GM12878 (cell line): ENCODE results near the gene ARHGEF33. TPM values are rescaled to one million over a fixed set of nuclear protein-coding genes. Genes with fewer than 3 reads are reported as not detected.

Experiments used
- ATAC-seq: fragments of 200-7000 bp; cut with Tn5 transposase; 3 replicates; pipeline ENCODE4 v1.9.1; 2020; ENCODE audit warnings: mild to moderate bottlenecking, moderate library complexity
- BruUV-seq: library from RNA; stranded (reverse); fragments of 400-500 nt; replicated peaks from 2 replicates; lab custom pipeline; 2021; lab: Mats Ljungman, UMichigan
- CTCF ChIA-PET: fragments of 300-600 bp; sonication (Branson Sonifier 250); formaldehyde crosslinking; extraction: SDS; loops from one replicate; lab custom pipeline; 2021; ENCODE audit warnings: inconsistent platforms; lab: Yijun Ruan, JAX
- POLR2A ChIA-PET: fragments of 350-600 bp; formaldehyde crosslinking; extraction: SDS; loops from one replicate; lab custom pipeline; 2021; ENCODE audit warnings: inconsistent platforms; lab: Charles Lee
- RAD21 ChIA-PET: fragments of 300-600 bp; sonication (Branson Sonifier 250); formaldehyde crosslinking; loops from one replicate; lab custom pipeline; 2023; ENCODE audit warnings: antibody characterized with exemption; ENCODE audit not compliant: unreplicated experiment; lab: Charles Lee
- SMC1A ChIA-PET: fragments of 300-600 bp; sonication (Branson Sonifier 250); formaldehyde crosslinking; loops from one replicate; lab custom pipeline; 2023; ENCODE audit not compliant: unreplicated experiment, uncharacterized antibody; lab: Charles Lee
- DNase-seq: peaks from one replicate; pipeline ENCODE4 v3.0.0-alpha.2; 2011; ENCODE audit warnings: low read depth, low spot score
- FAIRE-seq: peaks from 3 replicates; lab custom pipeline; 2011; peaks lifted over from hg19 to GRCh38; lab: Jason Lieb, UNC
- H2AFZ ChIP-seq: 2 replicates; pipeline ENCODE4 v1.6.0; 2011; ENCODE audit warnings: low read depth, low read length, control low read depth; ENCODE audit not compliant: control insufficient read depth
- H3K27ac ChIP-seq: 2 replicates; pipeline ENCODE4 v1.5.1; 2011; ENCODE audit warnings: control low read depth; ENCODE audit not compliant: control insufficient read depth, insufficient read depth
- H3K27me3 ChIP-seq, 2 experiments: replicated peaks in 1 of 2; 2 replicates each; pipeline versions ENCODE4 v1.6.0 to v1.6.1; 2011; ENCODE audit warnings: low read length in 1 of 2; ENCODE audit not compliant: control insufficient read depth in 2 of 2, insufficient read depth in 2 of 2
- H3K36me3 ChIP-seq, 2 experiments: 2 replicates each; pipeline ENCODE4 v1.5.1; 2011; ENCODE audit warnings: low read length in 1 of 2; ENCODE audit not compliant: control insufficient read depth in 2 of 2, insufficient read depth in 2 of 2
- H3K4me1 ChIP-seq: 2 replicates; pipeline ENCODE4 v1.6.1; 2011; ENCODE audit warnings: mild to moderate bottlenecking, low read length, moderate library complexity, mixed read lengths; ENCODE audit not compliant: control insufficient read depth, insufficient read depth
- H3K4me2 ChIP-seq: 2 replicates; pipeline ENCODE4 v1.6.0; 2011; ENCODE audit warnings: control low read depth; ENCODE audit not compliant: control insufficient read depth, insufficient read depth
- H3K4me3 ChIP-seq: fragments of 200-600 bp; sonication (generic); 2 replicates; pipeline ENCODE4 v1.5.1; 2016
- H3K79me2 ChIP-seq: 2 replicates; pipeline ENCODE4 v1.6.0; 2011; ENCODE audit warnings: low read length; ENCODE audit not compliant: control insufficient read depth, insufficient read depth
- H3K9ac ChIP-seq: 2 replicates; pipeline ENCODE4 v1.8.0; 2011; ENCODE audit warnings: low read length, control low read depth, mixed read lengths; ENCODE audit not compliant: control insufficient read depth, insufficient read depth
- H3K9me3 ChIP-seq: replicated peaks from 3 replicates; pipeline ENCODE4 v1.5.1; 2011; ENCODE audit warnings: mild to moderate bottlenecking, low read length; ENCODE audit not compliant: control insufficient read depth, insufficient read depth
- H4K20me1 ChIP-seq: 2 replicates; pipeline ENCODE4 v1.6.0; 2011; ENCODE audit not compliant: control insufficient read depth, insufficient read depth
- ASH2L ChIP-seq: fragments of 300-600, 200-600 bp; sonication (generic); IDR thresholded peaks from 2 replicates; pipeline ENCODE4 v1.6.1; 2017; ENCODE audit warnings: low read depth, mild to moderate bottlenecking, borderline replicate concordance
- EZH2 ChIP-seq: IDR thresholded peaks from 2 replicates; pipeline ENCODE4 v1.6.1; 2012; ENCODE audit warnings: low read depth, mild to moderate bottlenecking, control low read depth, inconsistent platforms, low read length, borderline replicate concordance; ENCODE audit not compliant: control insufficient read depth
- MXI1 ChIP-seq: fragments of 150-350 bp; IDR thresholded peaks from 2 replicates; pipeline ENCODE4 v1.6.1; 2011; ENCODE audit warnings: low read depth, mild to moderate bottlenecking, inconsistent platforms, low read length, improper control_type of control experiment
- NKRF ChIP-seq: fragments of 450-650 bp; conservative IDR thresholded peaks from 2 replicates; pipeline ENCODE4 v1.6.1; 2017; ENCODE audit warnings: mild to moderate bottlenecking, moderate library complexity
- PKNOX1 ChIP-seq: fragments of 450-650 bp; IDR thresholded peaks from 2 replicates; pipeline ENCODE4 v1.6.1; 2016; ENCODE audit warnings: mild to moderate bottlenecking
- RELB ChIP-seq: fragments of 450-650 bp; IDR thresholded peaks from 2 replicates; pipeline ENCODE4 v1.6.1; 2017; ENCODE audit warnings: low read depth, mild to moderate bottlenecking, moderate library complexity
- RUNX3 ChIP-seq: IDR thresholded peaks from 2 replicates; pipeline ENCODE4 v1.6.1; 2012; ENCODE audit warnings: low read length, inconsistent platforms
- SMAD1 ChIP-seq: fragments of 450-650 bp; IDR thresholded peaks from 2 replicates; pipeline ENCODE4 v1.6.1; 2018; ENCODE audit warnings: mild to moderate bottlenecking, low read depth; ENCODE audit not compliant: partially characterized antibody
- SP1 ChIP-seq: IDR thresholded peaks from one replicate; pipeline ENCODE4 v1.6.1; 2011; ENCODE audit warnings: low read depth, low read length
- USF2 ChIP-seq: IDR thresholded peaks from 2 replicates; pipeline ENCODE4 v1.6.1; 2011; ENCODE audit warnings: low read depth, low read length, improper control_type of control experiment, borderline replicate concordance
- WGBS: methylation state at CpG from one replicate; pipeline ENCODE4 v1.1.6; 2016; ENCODE audit warnings: low lambda C conversion rate; ENCODE audit not compliant: insufficient replicate concordance, insufficient coverage; ENCODE audit errors: missing lambda C conversion rate; 5-methylcytosine and 5-hydroxymethylcytosine counted together
- in situ Hi-C: fragments of 300-500 bp; cut with MboI; formaldehyde crosslinking; loops from 9 replicates; pipeline ENCODE4 v1.14.3; 2018; ENCODE audit warnings: mixed read lengths
- intact Hi-C: fragments of 100-400 bp; cut with micrococcal nuclease; formaldehyde crosslinking; loops from one replicate; pipeline ENCODE4 v1.14.2; 2022; ENCODE audit not compliant: unreplicated experiment
- polyA plus RNA-seq, 11 experiments: library from polyadenylated mRNA; depleted of rRNA in 4 of 11; unstranded in 6 of 11; stranded (reverse) in 5 of 11; fragments of >200 nt; fragmentation: Nextera tagmentation in 4 of 11; fragmentation: Illumina TruSeq in 1 of 11; extraction: Ambion mirVana in 4 of 11; extraction: Trizol in 1 of 11; gene quantifications; 1 replicate in 1 of 11; 2 replicates in 10 of 11; pipeline versions ENCODE4 v1.2.1 to v1.2.3, GENCODE V29; 2011 to 2016; ENCODE audit warnings: inconsistent platforms in 2 of 11, missing spikeins in 2 of 11, low read depth in 1 of 11
- total RNA-seq, 4 experiments: library from RNA; depleted of rRNA in 3 of 4; stranded (reverse); fragments of >200 nt in 3 of 4; fragmentation: Illumina TruSeq in 1 of 4; extraction: Trizol in 1 of 4; gene quantifications; 2 replicates each; pipeline versions ENCODE4 v1.2.1 to v1.2.3, GENCODE V29; 2013 to 2021

Gene ARHGEF33
- total and polyA plus RNA-seq, 10 of the 15 experiments (the other 5 are each of a cell fraction or from before 2014, with no cell fraction given): 0.01 to 0.08 (median 0.05) TPM; not detected in 4

- ChIA-PET RAD21 (interaction anchor here (0.6 kb wide), 1 partner anchor 20 kb away, joined by 3 read pairs; no protein-coding TSS in a partner anchor), POLR2A (no interaction called here), CTCF (no interaction called here), SMC1A (interaction anchor here (1.0 kb wide), 1 partner anchor 261 kb away, joined by 3 read pairs; no protein-coding TSS in a partner anchor)
- Histone ChIP-seq H3K36me3 (no peaks in the 10 kb centered on the region), H3K4me2 (no peak overlapping the region), H2AFZ (no peak overlapping the region), H3K4me3 (no peak overlapping the region), H3K79me2 (no peaks in the 10 kb centered on the region), H4K20me1 (no peaks in the 10 kb centered on the region), H3K27me3 (peaks cover 0 to 4% of the 10 kb centered on the region in 2 experiments; a peak in 2 of 4 replicates), H3K9ac (no peak overlapping the region), H3K4me1 (no peaks in the 10 kb centered on the region), H3K9me3 (no peaks in the 10 kb centered on the region), H3K27ac (no peak overlapping the region)
- no peak for ATAC-seq
- intact Hi-C loops: no loop called here
- no peak for FAIRE-seq
- DNase-seq: no peak
- WGBS: 97% methylated on average over 2 of the region's 2 CpGs
- TF ChIP-seq SP1 (no peak), RELB (no peak), PKNOX1 (no peak), NKRF (no peak), RUNX3 (no peak), SMAD1 (no peak), EZH2 (no peak), USF2 (no peak), ASH2L (no peak), MXI1 (no peak)
- no TSS peak for BruUV-seq
- in situ Hi-C loops: no loop called here
These were observed 78.3 kb downstream of the ARHGEF33 start for GRCh38 chr2:38968021-38968420.
